T-helper 2 cell (primary cell): Measurements from ENCODE around the gene SLC18A2.

Experiments
- DNase-seq, 5 experiments: peaks; one replicate each; pipeline versions ENCODE4 v3.0.0 to v3.0.0-alpha.2; 2012 to 2022

SLC18A2 gene

DNA sequence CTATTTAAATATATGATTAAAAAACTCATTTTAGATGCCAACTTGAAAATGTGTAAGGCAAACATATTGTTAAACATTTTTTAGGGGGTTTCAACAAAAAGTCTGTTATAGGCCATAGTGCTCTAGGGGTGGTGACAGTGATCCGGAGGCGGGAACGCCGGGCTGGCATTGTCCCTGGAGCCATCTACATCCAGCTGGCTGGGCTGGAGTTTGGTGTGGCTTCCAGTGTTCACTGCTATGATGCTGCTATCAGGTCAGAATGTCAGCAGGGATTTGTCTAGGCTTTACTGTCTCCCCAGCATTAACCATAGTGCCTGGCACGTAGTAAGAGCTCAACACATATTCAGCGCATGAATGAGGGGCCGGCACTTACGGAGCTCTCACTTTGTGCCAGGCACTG is 1.9 kb upstream of the SLC18A2 start:
- no peak for DNase-seq

GRCh38 chr10:117239721-117240620 is 943 bp upstream of the SLC18A2 start:
- no peak for DNase-seq

DNA sequence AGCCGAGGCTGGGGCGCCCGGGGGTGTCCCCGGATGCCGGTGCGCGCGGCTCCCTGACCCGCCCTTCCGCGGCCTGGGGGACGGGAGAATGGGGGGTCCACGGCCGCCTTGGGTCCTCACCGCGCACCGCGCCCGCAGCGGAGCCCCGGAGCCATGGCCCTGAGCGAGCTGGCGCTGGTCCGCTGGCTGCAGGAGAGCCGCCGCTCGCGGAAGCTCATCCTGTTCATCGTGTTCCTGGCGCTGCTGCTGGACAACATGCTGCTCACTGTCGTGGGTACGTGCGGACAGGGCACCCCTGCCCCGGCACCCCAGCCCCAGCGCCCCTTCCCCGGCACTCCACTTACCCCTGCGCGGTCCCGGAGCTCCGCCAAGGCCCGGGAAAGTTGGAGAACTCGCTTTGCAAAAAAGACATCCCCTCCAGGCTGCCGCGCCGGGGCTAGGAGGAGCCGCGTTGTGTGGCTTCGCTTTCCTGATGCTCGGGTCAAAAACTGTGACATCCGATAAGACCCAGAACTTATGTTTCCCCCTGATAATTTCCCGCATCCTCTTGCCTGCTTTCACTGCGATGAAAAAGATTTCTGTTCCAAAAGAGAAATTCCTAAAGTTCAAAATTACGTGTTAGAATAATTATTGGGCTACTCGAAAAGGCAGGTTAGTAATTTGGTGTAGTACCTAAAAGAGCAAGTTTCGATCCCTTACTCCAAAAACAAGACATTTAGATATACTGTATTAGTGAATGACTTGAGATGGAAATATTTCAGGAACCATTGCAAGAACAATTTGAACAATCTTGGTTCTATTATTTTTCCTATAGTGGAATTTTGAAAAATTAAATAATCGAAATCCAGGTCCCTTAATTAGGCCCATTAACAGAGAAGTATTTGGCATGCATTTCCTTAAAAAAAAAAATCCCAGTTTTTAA is 888 bp downstream of the SLC18A2 start:
- DNase-seq: no peak

GRCh38 chr10:117242463-117242832 is 1.5 kb downstream of the SLC18A2 start:
- no peak for DNase-seq

GRCh38 chr10:117246997-117247671 is 6.2 kb downstream of the SLC18A2 start:
- no peak for DNase-seq

DNA sequence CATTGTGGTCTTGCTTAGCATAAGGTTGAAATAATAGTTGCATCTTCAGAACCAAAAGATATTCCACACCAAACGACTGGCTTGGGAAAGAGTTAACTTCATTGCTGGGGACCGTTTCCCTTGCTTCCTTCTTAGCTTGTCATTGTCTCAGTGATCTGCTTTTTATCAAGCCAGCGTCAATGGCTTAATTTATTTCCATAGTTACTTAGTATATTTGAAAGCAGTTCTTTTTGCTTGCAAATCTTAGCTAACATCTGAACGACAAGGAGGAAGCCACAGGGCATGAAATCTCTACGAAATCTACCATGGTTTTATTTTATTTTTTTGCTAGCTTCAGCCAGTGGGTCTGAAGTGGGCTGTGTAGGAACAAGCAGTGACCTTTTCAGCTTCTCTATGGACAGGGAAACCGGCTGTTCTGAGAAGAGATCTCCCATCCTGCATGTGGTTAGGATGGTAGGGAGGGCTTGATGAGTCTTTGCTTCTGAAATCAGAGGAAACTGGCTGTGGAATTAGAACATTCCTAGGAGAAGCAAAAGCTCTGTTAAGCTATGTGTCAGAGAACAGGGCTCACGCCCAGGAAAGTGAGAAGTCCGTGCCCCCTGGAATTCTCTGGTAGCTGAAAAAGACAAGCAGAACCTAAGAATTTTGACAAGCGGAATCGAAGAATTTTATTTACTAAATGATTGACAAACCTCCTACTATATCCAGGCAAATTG is 8.0 kb downstream of the SLC18A2 start:
- DNase-seq: peak in 1 of 5 experiments; percentile 11

DNA sequence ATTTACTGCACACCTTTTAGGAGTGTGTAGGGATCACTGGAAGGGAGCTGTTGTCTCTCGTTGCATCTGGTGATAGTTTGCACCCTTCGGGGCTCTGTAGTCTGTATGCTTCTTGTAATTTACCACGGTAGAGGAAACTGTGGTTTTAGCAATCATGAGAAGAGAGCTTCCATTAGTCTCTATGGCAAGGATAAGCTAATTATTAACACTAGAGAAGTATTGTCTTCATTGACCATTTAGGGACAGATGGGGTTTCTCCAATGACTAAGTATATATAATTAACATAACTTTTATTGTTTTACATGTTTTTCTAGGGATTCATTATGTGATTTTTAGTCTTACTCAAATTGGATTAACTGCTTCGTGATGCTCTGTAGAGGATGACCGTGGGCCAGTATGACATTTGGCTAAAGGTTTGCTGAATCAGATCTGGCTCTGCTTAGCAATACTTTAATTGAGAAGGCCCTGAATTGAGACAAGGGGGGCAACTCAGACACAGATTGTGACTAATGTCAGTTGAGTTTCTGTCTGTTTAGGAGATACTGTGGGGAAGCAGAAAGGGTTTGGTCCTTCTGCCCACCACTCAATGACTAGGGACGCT is 8.7 kb downstream of the SLC18A2 start:
- DNase-seq: peak in 1 of 5 experiments; percentile 26

GRCh38 chr10:117250411-117250810 is 9.5 kb downstream of the SLC18A2 start:
- DNase-seq: peak in 1 of 5 experiments; percentile 14

DNA sequence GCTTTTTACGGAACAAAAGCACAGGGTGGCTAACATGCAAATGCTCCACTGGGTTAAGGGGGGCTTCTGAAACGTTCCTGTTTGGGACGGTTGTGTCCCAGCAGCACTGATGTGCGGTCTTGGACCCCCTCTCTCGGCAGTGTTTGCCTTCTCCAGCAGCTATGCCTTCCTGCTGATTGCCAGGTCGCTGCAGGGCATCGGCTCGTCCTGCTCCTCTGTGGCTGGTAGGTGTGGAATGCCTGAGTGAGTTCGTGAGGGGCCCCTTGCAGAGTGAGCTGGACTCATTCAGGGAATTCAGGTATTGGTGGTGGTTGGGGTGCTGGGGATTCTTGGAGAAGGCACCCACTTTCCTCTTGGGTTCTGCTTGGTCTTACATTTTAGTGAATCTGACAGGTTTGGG is 13.0 kb downstream of the SLC18A2 start:
- no peak for DNase-seq

DNA sequence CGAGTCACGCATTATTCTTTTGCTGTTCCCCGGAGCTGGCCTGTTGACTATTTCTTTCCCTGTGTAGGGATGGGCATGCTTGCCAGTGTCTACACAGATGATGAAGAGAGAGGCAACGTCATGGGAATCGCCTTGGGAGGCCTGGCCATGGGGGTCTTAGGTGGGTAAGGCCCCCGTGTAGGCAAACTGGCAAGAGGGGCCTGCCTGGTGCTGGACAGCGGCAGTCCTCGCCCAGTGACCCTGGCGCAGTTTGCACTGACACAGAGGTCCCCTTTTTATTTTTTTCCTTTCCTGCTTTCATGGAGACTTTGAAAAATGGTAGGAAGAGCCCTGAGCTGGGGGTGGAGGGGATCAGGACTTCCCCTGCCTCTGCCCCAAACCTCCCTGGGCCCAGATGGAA is 13.4 kb downstream of the SLC18A2 start:
- no peak for DNase-seq

DNA sequence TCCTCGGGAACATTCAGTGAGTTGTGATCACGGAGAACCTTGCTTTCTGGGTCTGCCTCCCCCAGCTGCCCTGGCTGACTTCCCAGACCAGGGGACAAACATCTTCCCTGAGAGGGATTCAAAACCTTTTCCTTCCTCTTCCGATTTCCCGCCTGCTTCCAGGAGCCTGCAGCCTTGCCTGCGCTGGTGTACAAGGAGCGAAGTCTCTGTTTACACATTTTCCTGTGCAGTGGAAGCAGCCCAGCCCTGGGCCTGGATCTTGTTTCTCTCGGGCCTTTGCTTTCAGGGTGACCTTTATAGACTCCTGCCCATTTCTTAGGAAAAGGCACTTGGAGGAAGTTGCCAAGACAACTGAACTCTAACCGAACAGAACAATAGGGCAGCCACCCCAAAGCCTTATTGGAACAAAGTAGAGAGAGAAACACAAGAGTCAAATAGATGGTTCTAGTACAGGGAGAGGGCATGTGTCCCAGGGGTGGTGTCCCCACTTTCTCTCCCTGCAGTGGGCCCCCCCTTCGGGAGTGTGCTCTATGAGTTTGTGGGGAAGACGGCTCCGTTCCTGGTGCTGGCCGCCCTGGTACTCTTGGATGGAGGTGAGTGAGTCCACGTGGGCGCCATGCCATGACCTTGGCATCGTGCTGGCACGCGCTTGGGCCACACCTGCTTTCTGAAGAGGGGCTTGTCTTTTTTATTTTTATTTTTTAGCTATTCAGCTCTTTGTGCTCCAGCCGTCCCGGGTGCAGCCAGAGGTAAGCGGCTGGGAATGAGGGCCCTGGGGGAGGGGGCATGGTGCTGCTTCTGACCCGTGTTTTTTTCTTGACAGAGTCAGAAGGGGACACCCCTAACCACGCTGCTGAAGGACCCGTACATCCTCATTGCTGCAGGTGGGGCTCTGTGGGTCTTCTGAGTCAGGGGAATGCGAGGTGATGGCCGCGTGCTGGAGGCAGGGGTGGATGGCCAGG is 14.1 kb downstream of the SLC18A2 start:
- no peak for DNase-seq

DNA sequence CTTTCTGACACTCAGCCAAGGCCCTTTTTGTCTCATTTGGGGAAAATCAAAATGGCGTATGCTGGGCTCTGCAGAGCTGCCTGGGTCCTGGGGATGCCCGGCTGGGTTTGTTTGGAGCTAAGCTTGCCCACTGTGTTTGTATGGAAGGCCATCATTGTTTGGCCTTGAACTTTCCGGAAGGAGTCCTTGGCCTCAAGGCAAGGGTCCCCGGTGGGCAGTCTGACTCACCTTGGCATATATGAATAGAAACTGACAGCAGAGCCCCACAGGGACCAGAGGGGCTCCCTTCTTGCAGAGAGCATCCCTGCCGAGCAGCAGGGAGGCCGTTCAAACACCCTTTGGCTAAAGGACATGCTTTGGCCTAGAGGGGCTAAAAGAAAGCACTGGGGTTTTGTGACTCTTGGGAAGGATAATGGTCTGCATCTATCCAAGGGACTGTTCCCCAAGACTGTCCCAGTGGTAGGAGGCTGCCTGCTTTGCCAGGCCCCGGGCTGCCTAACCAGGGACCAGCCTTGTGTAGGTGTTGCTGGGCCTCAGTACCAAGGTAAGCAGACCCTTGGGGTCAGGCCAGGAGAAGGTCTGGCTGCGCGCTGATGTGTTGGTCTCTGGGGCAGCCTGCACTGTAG is 15.0 kb downstream of the SLC18A2 start:
- no peak for DNase-seq

DNA sequence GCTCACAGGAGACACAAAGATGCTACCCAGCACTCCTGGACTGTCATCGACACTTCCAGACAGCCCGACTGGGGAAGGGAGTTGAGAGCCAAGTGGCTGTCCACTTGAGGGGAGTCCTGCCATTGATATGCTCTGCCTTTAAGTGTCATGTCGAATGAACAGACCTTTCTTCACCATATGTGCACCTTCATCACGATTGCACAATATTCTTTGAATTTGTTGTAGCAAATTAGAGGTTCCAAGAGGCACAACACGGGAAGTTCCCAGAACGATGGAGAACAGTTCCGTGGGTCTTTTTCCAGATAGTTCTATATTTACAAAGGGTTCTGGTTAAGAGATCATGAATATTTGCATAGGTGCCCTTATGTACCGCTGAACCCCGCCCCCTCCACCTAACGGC is 16.0 kb downstream of the SLC18A2 start:
- no peak for DNase-seq

GRCh38 chr10:117257721-117258120 is 16.8 kb downstream of the SLC18A2 start:
- DNase-seq: no peak

- no peak for DNase-seq
These were observed 18.4 kb downstream of the SLC18A2 start for GRCh38 chr10:117259279-117259678.

- DNase-seq: peak in 1 of 5 experiments; percentile 50
These were observed 19.2 kb downstream of the SLC18A2 start for GRCh38 chr10:117260084-117260483.

DNA sequence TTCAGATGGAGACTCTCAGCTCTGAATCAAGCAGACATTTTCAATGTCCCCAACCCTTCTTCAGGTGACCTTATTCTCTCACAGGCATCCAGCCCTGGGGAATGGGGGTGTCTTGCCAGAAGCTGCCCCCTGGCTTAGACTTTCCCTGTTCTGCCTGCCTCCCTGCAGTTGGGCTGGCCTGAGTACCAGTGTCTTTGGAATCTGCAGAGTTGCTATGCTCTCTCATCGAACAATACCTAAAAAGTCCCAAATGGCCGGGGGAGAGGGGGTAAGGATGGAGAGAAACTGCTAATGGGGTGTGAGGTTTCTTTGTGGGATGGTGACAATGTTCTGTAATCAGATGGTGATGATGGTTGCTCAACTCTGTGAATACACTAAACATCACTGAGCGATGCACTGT is 20.6 kb downstream of the SLC18A2 start:
- DNase-seq: no peak

- no peak for DNase-seq
These were observed 21.5 kb downstream of the SLC18A2 start for GRCh38 chr10:117262291-117262902.

GRCh38 chr10:117262903-117263293 is 22.0 kb downstream of the SLC18A2 start:
- DNase-seq: no peak

- DNase-seq: no peak
These were observed 23.9 kb downstream of the SLC18A2 start for GRCh38 chr10:117264782-117265181.
